Endothelial cell of umbilical vein (primary cell): ENCODE measurements around the gene GNB1. TPM values are rescaled to one million over a fixed set of nuclear protein-coding genes. Genes with fewer than 3 reads are reported as not detected.

Experiments used
- BruUV-seq: library from RNA; stranded (reverse); fragments of 400-500 nt; replicated peaks from 2 replicates; lab custom pipeline; 2021; lab: Mats Ljungman, UMichigan
- CTCF ChIA-PET: fragments of 300-600, 350-600 bp; sonication (Branson Sonifier 250); formaldehyde crosslinking; loops from one replicate; lab custom pipeline; 2021; ENCODE audit warnings: antibody characterized with exemption, inconsistent platforms; lab: Charles Lee
- POLR2A ChIA-PET: fragments of 300-600, 350-600 bp; sonication (Branson Sonifier 250); formaldehyde crosslinking; loops from one replicate; lab custom pipeline; 2021; ENCODE audit warnings: antibody characterized with exemption, inconsistent platforms; lab: Charles Lee
- DNase-seq: peaks from one replicate; pipeline ENCODE4 v3.0.0-alpha.2; 2011; ENCODE audit warnings: low read depth, low spot score
- FAIRE-seq: peaks from 2 replicates; lab custom pipeline; 2011; peaks lifted over from hg19 to GRCh38; lab: Jason Lieb, UNC
- H2AFZ ChIP-seq: 2 replicates; pipeline ENCODE4 v1.6.0; 2012; ENCODE audit warnings: low read depth, low read length, control low read depth, inconsistent platforms
- H3K27ac ChIP-seq: 2 replicates; pipeline ENCODE4 v1.5.1; 2011; ENCODE audit warnings: low read depth, mild to moderate bottlenecking, control low read depth, low read length, moderate library complexity; ENCODE audit not compliant: insufficient read depth
- H3K27me3 ChIP-seq, 2 experiments: 2 replicates each; pipeline versions ENCODE4 v1.6.0 to v1.6.1; 2011; ENCODE audit warnings: low read length in 2 of 2, mixed read lengths in 1 of 2; ENCODE audit not compliant: control insufficient read depth in 2 of 2, insufficient read depth in 2 of 2
- H3K36me3 ChIP-seq, 2 experiments: 2 replicates in 1 of 2; 3 replicates in 1 of 2; pipeline ENCODE4 v1.5.1; 2011; ENCODE audit warnings: low read length in 2 of 2, mild to moderate bottlenecking in 1 of 2, moderate library complexity in 1 of 2; ENCODE audit not compliant: control insufficient read depth in 2 of 2, insufficient read depth in 2 of 2; ENCODE audit errors: extremely low read depth in 1 of 2
- H3K4me1 ChIP-seq: 3 replicates; pipeline ENCODE4 v1.5.1; 2011; ENCODE audit warnings: mild to moderate bottlenecking, low read length; ENCODE audit not compliant: control insufficient read depth, insufficient read depth; ENCODE audit errors: extremely low read depth
- H3K4me2 ChIP-seq: 2 replicates; pipeline ENCODE4 v1.6.1; 2011; ENCODE audit warnings: low read length, control low read depth, mixed read lengths; ENCODE audit not compliant: insufficient read depth
- H3K4me3 ChIP-seq, 3 experiments: fragments of 200-600 bp in 1 of 3; sonication (generic), shearing (Covaris generic) in 1 of 3; replicated peaks in 1 of 3; 2 replicates each; pipeline ENCODE4 v1.5.1; 2011 to 2016; ENCODE audit warnings: control low read depth in 3 of 3, low read length in 3 of 3, mild to moderate bottlenecking in 2 of 3, inconsistent platforms in 1 of 3, low read depth in 1 of 3, moderate library complexity in 1 of 3; ENCODE audit not compliant: insufficient read depth in 1 of 3
- H3K79me2 ChIP-seq: 2 replicates; pipeline ENCODE4 v1.6.0; 2012; ENCODE audit warnings: low read length, inconsistent platforms; ENCODE audit not compliant: control insufficient read depth, insufficient read depth
- H3K9ac ChIP-seq: replicated peaks from 2 replicates; pipeline ENCODE3; 2011; ENCODE audit warnings: low read length, control low read depth; ENCODE audit not compliant: insufficient read depth; ENCODE audit errors: extremely low read depth
- H3K9me1 ChIP-seq: replicated peaks from 3 replicates; pipeline ENCODE4 v1.6.0; 2011; ENCODE audit warnings: mild to moderate bottlenecking, low read length; ENCODE audit not compliant: control insufficient read depth, insufficient read depth; ENCODE audit errors: extremely low read depth
- H3K9me3 ChIP-seq: replicated peaks from 2 replicates; pipeline ENCODE4 v1.5.1; 2012; ENCODE audit warnings: low read length, inconsistent platforms; ENCODE audit not compliant: control insufficient read depth, insufficient read depth
- H4K20me1 ChIP-seq: replicated peaks from 2 replicates; pipeline ENCODE3; 2011; ENCODE audit warnings: mild to moderate bottlenecking, low read length; ENCODE audit not compliant: control insufficient read depth, insufficient read depth; ENCODE audit errors: extremely low read depth
- EZH2 ChIP-seq: IDR thresholded peaks from 2 replicates; pipeline ENCODE4 v1.6.1; 2012; ENCODE audit warnings: borderline replicate concordance, low read depth, mild to moderate bottlenecking, moderate library complexity, low read length, inconsistent platforms; ENCODE audit not compliant: severe bottlenecking
- FOS ChIP-seq: IDR thresholded peaks from 2 replicates; pipeline ENCODE4 v1.6.1; 2011; ENCODE audit warnings: mild to moderate bottlenecking, low read length, moderate library complexity, borderline replicate concordance; ENCODE audit not compliant: insufficient read depth
- GATA2 ChIP-seq: IDR thresholded peaks from 2 replicates; pipeline ENCODE4 v1.7.0; 2011; ENCODE audit warnings: low read depth, mild to moderate bottlenecking, moderate library complexity, mixed read lengths, low read length; ENCODE audit not compliant: insufficient read length, insufficient read depth
- JUN ChIP-seq: IDR thresholded peaks from 2 replicates; pipeline ENCODE4 v1.6.1; 2011; ENCODE audit warnings: borderline replicate concordance, low read depth; ENCODE audit not compliant: insufficient read length, insufficient read depth
- MYC ChIP-seq: IDR thresholded peaks from one replicate; pipeline ENCODE4 v1.6.1; 2011; ENCODE audit warnings: mild to moderate bottlenecking, low read depth, low read length
- POLR2A ChIP-seq: IDR thresholded peaks from 2 replicates; pipeline ENCODE4 v1.6.1; 2012; ENCODE audit warnings: low read depth, mild to moderate bottlenecking, control low read depth, low read length
- POLR2AphosphoS5 ChIP-seq: IDR thresholded peaks from 2 replicates; pipeline ENCODE4 v1.6.1; 2012; ENCODE audit warnings: low read depth, mild to moderate bottlenecking, control low read depth, low read length, moderate library complexity; ENCODE audit not compliant: insufficient read depth
- dilution Hi-C: fragments of 300-500 bp; cut with MboI; formaldehyde crosslinking; loops from one replicate; pipeline ENCODE4 v1.15.0; 2019; ENCODE audit warnings: low sequenced_read_pairs; ENCODE audit not compliant: extremely low pct_ligation_motif_present
- intact Hi-C: fragments of 100-400 bp; cut with micrococcal nuclease; formaldehyde crosslinking; loops from one replicate; pipeline ENCODE4 v1.10.0; 2022
- polyA plus RNA-seq, 4 experiments: library from polyadenylated mRNA; depleted of rRNA in 3 of 4; stranded (reverse) in 3 of 4; unstranded in 1 of 4; fragments of >200 nt; gene quantifications; 2 replicates each; pipeline versions ENCODE4 v1.2.1 to v1.2.3, GENCODE V29; 2011 to 2012; ENCODE audit warnings: missing spikeins in 1 of 4
- total RNA-seq: library from RNA; stranded (reverse); gene quantifications from 2 replicates; pipeline ENCODE4 v1.2.3, GENCODE V29; 2021
- TF ChIP-seq, protein P1 (sequence below), 2 donors: IDR thresholded peaks; 1 replicate in 1 of 2; 2 replicates in 1 of 2; pipeline ENCODE4 v1.5.1; 2011; ENCODE audit warnings: low read length in 2 of 2, mild to moderate bottlenecking in 2 of 2, moderate library complexity in 2 of 2, control low read depth in 1 of 2, inconsistent platforms in 1 of 2, low read depth in 1 of 2; ENCODE audit not compliant: insufficient read depth in 1 of 2; ENCODE audit errors: extremely low read depth in 1 of 2
- TF ChIP-seq, protein P2 (sequence below): IDR thresholded peaks from 2 replicates; pipeline ENCODE4 v1.6.1; 2011; ENCODE audit not compliant: insufficient read depth, insufficient read length

Gene GNB1
- total and polyA plus RNA-seq, 2 donors (not counting 3 experiments of a cell fraction or from before 2014, with no cell fraction given), result 501 to 529 TPM

DNA sequence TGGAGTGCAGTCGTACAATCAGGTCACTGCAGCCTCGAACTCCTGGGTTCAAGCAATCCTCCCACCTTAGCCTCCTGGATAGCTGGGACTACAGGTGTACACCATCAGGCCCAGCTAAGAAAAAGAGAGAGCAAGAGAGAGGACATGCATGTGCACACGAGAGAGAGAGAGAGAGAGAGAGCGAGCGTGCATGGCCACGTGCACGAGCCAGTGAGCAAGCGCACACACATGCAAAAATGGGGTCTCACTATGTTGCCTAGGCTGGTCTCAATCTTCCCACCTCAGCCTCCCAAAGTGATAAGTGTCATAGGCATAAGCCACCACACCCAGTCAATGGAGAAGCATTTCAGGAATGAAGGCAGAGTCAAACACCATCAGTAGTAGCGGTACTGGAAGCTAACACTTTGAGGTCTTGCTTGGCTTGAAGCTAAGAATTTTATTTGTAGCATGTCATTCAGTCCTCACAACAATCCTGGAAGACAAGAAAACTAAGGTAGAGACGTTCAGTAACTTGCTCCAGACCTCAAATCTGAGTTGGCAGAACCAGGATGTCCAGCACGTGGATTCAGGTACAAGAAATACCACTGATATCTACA is 14.5 kb downstream of the GNB1 start:
- TF ChIP-seq JUN, result no peak
- TF ChIP-seq, protein P1, sequence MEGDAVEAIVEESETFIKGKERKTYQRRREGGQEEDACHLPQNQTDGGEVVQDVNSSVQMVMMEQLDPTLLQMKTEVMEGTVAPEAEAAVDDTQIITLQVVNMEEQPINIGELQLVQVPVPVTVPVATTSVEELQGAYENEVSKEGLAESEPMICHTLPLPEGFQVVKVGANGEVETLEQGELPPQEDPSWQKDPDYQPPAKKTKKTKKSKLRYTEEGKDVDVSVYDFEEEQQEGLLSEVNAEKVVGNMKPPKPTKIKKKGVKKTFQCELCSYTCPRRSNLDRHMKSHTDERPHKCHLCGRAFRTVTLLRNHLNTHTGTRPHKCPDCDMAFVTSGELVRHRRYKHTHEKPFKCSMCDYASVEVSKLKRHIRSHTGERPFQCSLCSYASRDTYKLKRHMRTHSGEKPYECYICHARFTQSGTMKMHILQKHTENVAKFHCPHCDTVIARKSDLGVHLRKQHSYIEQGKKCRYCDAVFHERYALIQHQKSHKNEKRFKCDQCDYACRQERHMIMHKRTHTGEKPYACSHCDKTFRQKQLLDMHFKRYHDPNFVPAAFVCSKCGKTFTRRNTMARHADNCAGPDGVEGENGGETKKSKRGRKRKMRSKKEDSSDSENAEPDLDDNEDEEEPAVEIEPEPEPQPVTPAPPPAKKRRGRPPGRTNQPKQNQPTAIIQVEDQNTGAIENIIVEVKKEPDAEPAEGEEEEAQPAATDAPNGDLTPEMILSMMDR (IDR thresholded peaks at IDR 0.05; ENCODE audit: extremely low read depth in 1 of 2, insufficient read depth in 1 of 2, low read depth in 1 of 2, low read length in 2 of 2), result no peak
- TF ChIP-seq POLR2A, result no peak
- TF ChIP-seq, protein P2, sequence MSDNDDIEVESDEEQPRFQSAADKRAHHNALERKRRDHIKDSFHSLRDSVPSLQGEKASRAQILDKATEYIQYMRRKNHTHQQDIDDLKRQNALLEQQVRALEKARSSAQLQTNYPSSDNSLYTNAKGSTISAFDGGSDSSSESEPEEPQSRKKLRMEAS, result no peak
- TF ChIP-seq FOS, result no peak
- TF ChIP-seq EZH2, result no peak
- no peak for TF ChIP-seq GATA2
- no peak for TF ChIP-seq MYC
- TF ChIP-seq POLR2AphosphoS5, result no peak
- CTCF ChIA-PET, result interaction anchor here (1.0 to 2.9 kb wide), 2 partner anchors 18 to 32 kb away, joined by 3 to 9 read pairs; no protein-coding TSS in a partner anchor
- Histone ChIP-seq H3K27me3 (no peaks in the 10 kb centered on the region), H3K9me3 (no peaks in the 10 kb centered on the region), H3K9ac (no peak overlapping the region), H3K79me2 (peaks cover 99% of the 10 kb centered on the region), H4K20me1 (peaks cover 23% of the 10 kb centered on the region), H3K36me3 (peaks cover 6 to 13% of the 10 kb centered on the region in 2 experiments), H3K27ac (no peak overlapping the region), H3K4me1 (no peaks in the 10 kb centered on the region), H3K4me3 (no peak overlapping the region), H3K9me1 (no peaks in the 10 kb centered on the region), H3K4me2 (no peak overlapping the region), H2AFZ (no peak overlapping the region)
- FAIRE-seq (no peak), DNase-seq (no peak)
- dilution Hi-C loops (no loop called here), intact Hi-C loops (no loop called here)
- POLR2A ChIA-PET, result no interaction called here
- no TSS peak for BruUV-seq
